HG02981 (cell line): ENCODE measurements around the gene ANAPC5.
"Not testable (repeated sequence)": the region's sequence is repeated elsewhere in the genome, so short reads cannot be mapped to it uniquely, and the experiment has no call there.

Experiments
- ATAC-seq: cut with Tn5 transposase; IDR thresholded peaks from one replicate; pipeline ENCODE4 v1.9.1; 2021; ENCODE audit warnings: mild to moderate bottlenecking, moderate library complexity; ENCODE audit not compliant: unreplicated experiment

The ANAPC5 gene

GRCh38 chr12:121351820-121352681 is at the start of gene ANAPC5:
Gene ANAPC5, minus strand, starts transcription at chr12:121352411. Its CDS starts 71 bp downstream, at chr12:121352340.
- ATAC-seq: peak; percentile 98

GRCh38 chr12:121400332-121401139 is 48.3 kb upstream of the ANAPC5 start:
- peak; percentile 43 for ATAC-seq

GRCh38 chr12:121399391-121400331 is 47.5 kb upstream of the ANAPC5 start, which contains the start of gene RNF34:
Gene RNF34, plus strand, starts transcription at chr12:121400118. Its CDS starts 95 bp downstream, at chr12:121400213.
- peak; percentile 89 for ATAC-seq

- no peak for ATAC-seq
Measured at GRCh38 chr12:121398355-121398754, 46.1 kb upstream of the ANAPC5 start.

GRCh38 chr12:121397521-121397920 is 45.3 kb upstream of the ANAPC5 start:
- no peak for ATAC-seq

- ATAC-seq: no peak
Measured at GRCh38 chr12:121392325-121392716, 40.1 kb upstream of the ANAPC5 start.

- ATAC-seq: no peak
Measured at GRCh38 chr12:121391619-121392324, 39.6 kb upstream of the ANAPC5 start.

- no peak for ATAC-seq
Measured at GRCh38 chr12:121390856-121391255, 38.6 kb upstream of the ANAPC5 start.

- no peak for ATAC-seq
Measured at GRCh38 chr12:121388421-121388981, 36.3 kb upstream of the ANAPC5 start.

- ATAC-seq: not testable (repeated sequence)
Measured at GRCh38 chr12:121384891-121385290, 32.7 kb upstream of the ANAPC5 start.

- ATAC-seq: no peak
Measured at GRCh38 chr12:121383601-121384021, 31.4 kb upstream of the ANAPC5 start.

- ATAC-seq: no peak
Measured at GRCh38 chr12:121379945-121380344, 27.7 kb upstream of the ANAPC5 start.

- no peak for ATAC-seq
Measured at GRCh38 chr12:121378736-121379135, 26.5 kb upstream of the ANAPC5 start.

- ATAC-seq: no peak
Measured at GRCh38 chr12:121376754-121377697, 24.8 kb upstream of the ANAPC5 start.

- ATAC-seq: not testable (repeated sequence)
Measured at GRCh38 chr12:121374945-121375584, 22.9 kb upstream of the ANAPC5 start.

GRCh38 chr12:121374336-121374735 is 22.1 kb upstream of the ANAPC5 start:
- not testable (repeated sequence) for ATAC-seq

- ATAC-seq: no peak
Measured at GRCh38 chr12:121373755-121374154, 21.5 kb upstream of the ANAPC5 start.

- ATAC-seq: no peak
Measured at GRCh38 chr12:121371404-121371803, 19.2 kb upstream of the ANAPC5 start.
